ENCODE data around the gene ATP11A.
A peak's percentile ranks its signal among the peaks of the same experiment; 100 is the strongest.
"Not testable (repeated sequence)": the region's sequence is repeated elsewhere in the genome, so short reads cannot be mapped to it uniquely, and the experiment has no call there.

The ATP11A gene

GRCh38 chr13:112839356-112840105 is 149.7 kb downstream of the ATP11A start:
- Histone ChIP-seq H3K4me3 (ENCODE audit: severe bottlenecking) (no peak overlapping the region), H3K27ac (ENCODE audit: poor library complexity, severe bottlenecking) (no peak overlapping the region), H3K27me3 (ENCODE audit: insufficient read depth, poor library complexity, severe bottlenecking) (no peaks in the 10 kb centered on the region), H3K4me1 (ENCODE audit: insufficient read depth, poor library complexity, severe bottlenecking) (no peaks in the 10 kb centered on the region), H3K9me3 (ENCODE audit: severe bottlenecking) (no peaks in the 10 kb centered on the region), H3K36me3 (ENCODE audit: low read depth) (peaks cover 4% of the 10 kb centered on the region; the same call in 1 of the 2 replicates)
- ATAC-seq (ENCODE audit: low read depth) (no peak), DNase-seq (ENCODE audit: low spot score) (no peak)
- TF ChIP-seq CTCF (IDR thresholded peaks at IDR 0.05; ENCODE audit: poor library complexity, severe bottlenecking): no peak

GRCh38 chr13:112840472-112841302 is 150.8 kb downstream of the ATP11A start:
- Histone ChIP-seq H3K4me3 (ENCODE audit: severe bottlenecking) (no peak overlapping the region), H3K36me3 (ENCODE audit: low read depth) (peaks cover 3% of the 10 kb centered on the region; the same call in 1 of the 2 replicates), H3K4me1 (ENCODE audit: insufficient read depth, poor library complexity, severe bottlenecking) (no peaks in the 10 kb centered on the region), H3K9me3 (ENCODE audit: severe bottlenecking) (no peaks in the 10 kb centered on the region), H3K27ac (ENCODE audit: poor library complexity, severe bottlenecking) (no peak overlapping the region), H3K27me3 (ENCODE audit: insufficient read depth, poor library complexity, severe bottlenecking) (no peaks in the 10 kb centered on the region)
- DNase-seq (ENCODE audit: low spot score): peak; percentile 38
- no peak for ATAC-seq (ENCODE audit: low read depth)
- TF ChIP-seq CTCF (IDR thresholded peaks at IDR 0.05; ENCODE audit: poor library complexity, severe bottlenecking): no peak

- H3K9me3 ChIP-seq (ENCODE audit: severe bottlenecking); H3K4me3 ChIP-seq (ENCODE audit: severe bottlenecking); DNase-seq (ENCODE audit: low spot score); H3K27me3 ChIP-seq (ENCODE audit: insufficient read depth, poor library complexity, severe bottlenecking); H3K4me1 ChIP-seq (ENCODE audit: insufficient read depth, poor library complexity, severe bottlenecking); H3K36me3 ChIP-seq (ENCODE audit: low read depth); H3K27ac ChIP-seq (ENCODE audit: poor library complexity, severe bottlenecking); ATAC-seq (ENCODE audit: low read depth): not testable (repeated sequence)
Observed at GRCh38 chr13:112841303-112842015, 151.6 kb downstream of the ATP11A start.

GRCh38 chr13:112842343-112842856 is 152.6 kb downstream of the ATP11A start:
- H3K4me3 ChIP-seq (ENCODE audit: severe bottlenecking): no peak overlapping the region
- H3K4me1 ChIP-seq (ENCODE audit: insufficient read depth, poor library complexity, severe bottlenecking): no peaks in the 10 kb centered on the region
- no peak for ATAC-seq (ENCODE audit: low read depth)
- no peaks in the 10 kb centered on the region for H3K9me3 ChIP-seq (ENCODE audit: severe bottlenecking)
- DNase-seq (ENCODE audit: low spot score): no peak
- no peaks in the 10 kb centered on the region for H3K36me3 ChIP-seq (ENCODE audit: low read depth)
- H3K27me3 ChIP-seq (ENCODE audit: insufficient read depth, poor library complexity, severe bottlenecking): no peaks in the 10 kb centered on the region
- TF ChIP-seq CTCF (IDR thresholded peaks at IDR 0.05; ENCODE audit: poor library complexity, severe bottlenecking): no peak
- no peak overlapping the region for H3K27ac ChIP-seq (ENCODE audit: poor library complexity, severe bottlenecking)

GRCh38 chr13:112842931-112843391 is 153.1 kb downstream of the ATP11A start:
- Histone ChIP-seq H3K9me3 (ENCODE audit: severe bottlenecking) (no peaks in the 10 kb centered on the region), H3K36me3 (ENCODE audit: low read depth) (no peaks in the 10 kb centered on the region), H3K4me1 (ENCODE audit: insufficient read depth, poor library complexity, severe bottlenecking) (no peaks in the 10 kb centered on the region), H3K4me3 (ENCODE audit: severe bottlenecking) (no peak overlapping the region), H3K27ac (ENCODE audit: poor library complexity, severe bottlenecking) (no peak overlapping the region), H3K27me3 (ENCODE audit: insufficient read depth, poor library complexity, severe bottlenecking) (no peaks in the 10 kb centered on the region)
- DNase-seq (ENCODE audit: low spot score): no peak
- no peak for ATAC-seq (ENCODE audit: low read depth)
- no peak for TF ChIP-seq CTCF (IDR thresholded peaks at IDR 0.05; ENCODE audit: poor library complexity, severe bottlenecking)

All from RWPE2 (cell line).